HG03097 (cell line): ENCODE data around the gene HOXD8.

Experiments
- ATAC-seq: cut with Tn5 transposase; IDR thresholded peaks from one replicate; pipeline ENCODE4 v1.9.1; 2021; ENCODE audit not compliant: unreplicated experiment, low FRiP score

The HOXD8 gene

DNA sequence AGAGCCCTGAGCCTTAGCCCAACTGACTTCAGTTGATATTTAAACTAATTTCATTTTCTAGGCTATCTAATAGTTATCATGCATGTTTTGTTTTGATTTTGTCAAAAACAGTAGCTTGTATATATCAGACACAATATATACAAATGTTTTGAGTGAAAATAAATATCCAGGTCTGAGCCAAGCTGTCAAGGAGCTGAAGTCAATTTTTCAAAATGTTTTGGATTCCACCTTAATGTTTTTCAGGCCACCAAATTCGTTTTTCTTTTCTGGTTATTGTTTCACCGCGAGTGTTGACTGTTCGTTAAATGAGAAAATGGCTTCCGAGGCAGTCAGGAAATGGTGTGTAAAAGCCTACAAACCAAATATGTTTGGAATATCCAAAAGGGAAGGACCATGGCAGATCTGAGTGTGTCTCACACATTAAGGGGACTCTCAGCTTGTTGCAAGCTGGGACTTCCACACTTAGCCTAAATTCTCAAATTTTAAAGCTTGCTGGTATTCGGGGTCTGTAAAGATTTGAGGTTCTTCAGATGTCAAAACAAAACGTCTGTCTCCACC, 27.1 kb upstream of the HOXD8 start:
- no peak for ATAC-seq

- ATAC-seq, result no peak
Observed at GRCh38 chr2:176103194-176103593, 26.3 kb upstream of the HOXD8 start.

GRCh38 chr2:176103742-176104315, 25.7 kb upstream of the HOXD8 start:
- no peak for ATAC-seq

GRCh38 chr2:176104316-176105077, 25.0 kb upstream of the HOXD8 start:
- ATAC-seq, result no peak

DNA sequence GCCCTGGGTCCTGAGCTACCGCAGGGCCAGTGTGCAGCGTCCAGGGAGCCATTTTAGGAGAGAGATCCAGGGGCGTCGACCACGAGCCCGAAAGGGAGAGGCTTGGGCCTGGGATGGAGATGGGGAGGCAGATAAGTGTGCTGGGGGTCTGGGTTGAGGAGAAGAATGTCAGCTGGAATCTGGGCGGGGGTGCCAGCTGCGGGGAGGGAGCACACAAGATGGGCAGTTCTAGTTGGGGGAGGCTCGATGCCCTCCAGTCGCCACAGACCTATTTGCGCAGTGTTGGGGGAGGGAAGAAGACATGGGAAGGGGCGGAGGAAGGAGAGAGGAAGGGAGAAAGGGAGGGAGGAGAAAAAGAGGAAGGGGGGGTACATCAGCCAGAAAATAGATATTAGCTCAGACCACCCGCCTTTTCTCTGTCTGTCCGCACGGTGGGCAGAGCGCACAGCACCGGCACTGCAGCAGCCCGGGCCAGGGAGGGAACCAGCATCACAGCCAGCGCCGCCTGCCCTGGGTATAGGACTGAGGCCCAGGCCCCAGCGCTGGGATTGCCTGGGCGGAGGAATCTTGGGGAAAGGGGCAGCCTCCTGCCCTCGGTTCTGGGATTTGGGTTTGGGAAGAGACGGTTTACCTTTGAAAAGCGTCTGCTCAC, 24.3 kb upstream of the HOXD8 start:
- ATAC-seq, result no peak

DNA sequence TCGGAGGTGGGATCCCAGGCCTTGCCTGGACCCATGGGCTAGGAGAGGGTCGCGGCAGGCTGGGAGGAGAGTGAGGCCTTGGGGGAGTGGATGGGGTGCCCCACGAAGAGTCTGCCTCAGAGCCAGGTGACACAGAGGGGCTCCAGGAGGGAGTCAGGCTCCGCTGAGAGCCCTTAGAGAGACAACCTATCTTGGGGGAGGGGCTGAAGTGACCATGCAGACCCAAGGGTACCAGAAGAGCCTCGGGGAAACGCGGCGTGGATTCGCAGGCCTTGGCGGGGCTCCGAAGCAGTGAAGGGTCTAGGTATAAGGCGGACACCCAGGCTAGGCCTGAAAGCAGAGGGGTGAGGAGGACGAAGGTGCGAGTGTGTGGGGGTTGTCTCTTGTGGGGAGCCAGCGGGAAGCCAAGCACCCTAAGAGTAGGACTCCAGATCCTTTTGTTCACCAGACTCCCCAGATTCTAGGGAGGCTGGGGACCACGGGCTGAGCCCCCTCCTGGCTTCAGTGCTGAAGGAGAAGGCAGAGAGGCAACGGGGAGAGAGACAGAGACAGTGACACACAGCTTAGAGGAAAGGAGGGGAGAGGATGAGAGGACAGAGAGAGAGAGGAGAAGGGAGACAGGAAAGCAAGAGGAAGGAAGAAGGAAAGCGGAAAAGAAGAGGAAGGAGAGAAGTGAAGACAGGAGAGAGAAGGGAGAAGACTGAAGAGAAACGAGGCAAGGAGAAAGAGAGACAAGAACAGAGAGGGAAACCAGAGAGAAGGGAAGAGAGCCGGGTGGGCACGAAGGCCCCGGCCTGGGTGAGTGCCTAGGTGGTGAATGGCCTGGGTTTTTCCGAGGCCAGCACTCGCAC, 23.6 kb upstream of the HOXD8 start:
- ATAC-seq, result no peak

GRCh38 chr2:176106581-176107539, 22.6 kb upstream of the HOXD8 start, which contains the start of gene HOXD11:
HOXD11 (plus strand) TSS chr2:176107280; CDS start chr2:176107356, 76 bp downstream.
- no peak for ATAC-seq

DNA sequence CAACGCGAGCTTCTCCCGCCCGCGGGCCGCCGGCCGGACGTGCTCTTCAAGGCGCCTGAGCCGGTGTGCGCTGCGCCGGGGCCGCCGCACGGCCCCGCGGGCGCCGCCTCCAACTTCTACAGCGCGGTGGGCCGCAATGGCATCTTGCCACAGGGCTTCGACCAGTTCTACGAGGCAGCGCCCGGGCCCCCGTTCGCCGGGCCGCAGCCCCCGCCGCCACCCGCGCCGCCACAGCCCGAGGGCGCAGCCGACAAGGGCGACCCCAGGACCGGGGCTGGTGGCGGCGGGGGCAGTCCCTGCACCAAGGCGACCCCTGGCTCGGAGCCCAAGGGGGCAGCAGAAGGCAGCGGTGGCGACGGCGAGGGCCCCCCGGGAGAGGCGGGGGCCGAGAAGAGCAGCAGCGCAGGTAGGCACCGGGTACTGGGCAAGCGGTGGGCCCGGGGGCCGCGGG, 21.7 kb upstream of the HOXD8 start:
- no peak for ATAC-seq

- ATAC-seq, result no peak
Observed at GRCh38 chr2:176109192-176109901, 20.2 kb upstream of the HOXD8 start.

DNA sequence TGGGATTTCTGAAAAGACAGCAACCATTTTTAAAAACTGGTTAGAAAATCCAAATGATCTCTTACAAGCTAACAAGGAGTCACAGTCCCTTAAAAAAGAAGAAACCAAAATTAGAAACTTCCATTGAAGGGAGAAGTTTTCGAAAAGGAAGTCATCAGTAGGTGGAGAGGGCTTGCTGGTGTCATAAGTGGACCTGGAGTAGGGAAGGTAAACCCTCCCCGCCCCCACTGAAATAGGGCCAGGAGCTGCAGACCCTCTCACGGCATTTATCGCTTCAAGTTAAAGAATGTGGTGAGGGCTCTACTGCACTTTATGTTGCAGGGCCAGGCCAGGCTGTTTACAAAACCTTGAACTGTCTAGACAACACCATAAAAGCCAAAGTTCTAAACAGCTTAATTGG, 19.6 kb upstream of the HOXD8 start:
- no peak for ATAC-seq

DNA sequence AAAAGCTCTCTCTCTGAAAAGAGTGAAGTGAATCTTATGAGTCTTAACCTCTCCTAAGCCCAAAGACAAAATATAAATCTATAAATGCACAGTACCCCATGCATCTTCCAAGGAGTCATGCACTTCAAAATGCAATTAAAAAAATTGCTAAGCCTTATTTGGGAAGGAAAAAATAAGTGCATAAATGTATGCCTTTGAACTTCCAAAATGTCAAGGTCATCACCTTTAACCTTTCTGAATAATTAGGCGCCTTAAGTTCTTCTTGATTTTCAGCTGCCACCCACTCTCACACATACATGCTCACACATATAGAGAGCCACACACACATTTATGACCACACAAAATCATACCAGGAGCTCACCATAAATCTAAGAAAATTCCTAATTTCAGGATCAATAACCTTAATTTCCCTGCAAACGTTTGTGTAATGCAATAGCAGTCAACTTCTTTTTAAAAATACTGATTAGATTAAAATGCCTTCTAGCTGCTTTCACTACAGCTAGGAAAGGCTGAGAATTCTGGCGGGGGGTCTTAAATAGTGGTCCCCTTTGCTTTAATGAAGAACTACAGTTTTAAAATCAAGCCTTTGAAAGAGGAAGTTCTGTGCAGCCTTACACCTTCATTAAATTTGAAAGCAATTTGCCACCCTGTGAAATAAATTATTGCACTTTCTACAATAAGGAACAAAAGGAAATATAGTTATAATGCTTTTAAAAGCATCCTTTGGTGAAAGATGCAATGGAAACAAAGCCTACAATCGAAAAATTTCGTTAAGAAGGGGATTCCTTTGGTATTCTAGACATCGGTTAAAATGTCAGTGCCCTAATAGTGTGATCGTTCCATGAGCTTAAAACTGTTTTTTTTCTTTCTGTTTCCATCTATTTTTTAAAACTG, 18.8 kb upstream of the HOXD8 start:
- no peak for ATAC-seq

GRCh38 chr2:176111309-176111663, 18.2 kb upstream of the HOXD8 start:
- ATAC-seq, result no peak

GRCh38 chr2:176111846-176112374, 17.6 kb upstream of the HOXD8 start:
- no peak for ATAC-seq

DNA sequence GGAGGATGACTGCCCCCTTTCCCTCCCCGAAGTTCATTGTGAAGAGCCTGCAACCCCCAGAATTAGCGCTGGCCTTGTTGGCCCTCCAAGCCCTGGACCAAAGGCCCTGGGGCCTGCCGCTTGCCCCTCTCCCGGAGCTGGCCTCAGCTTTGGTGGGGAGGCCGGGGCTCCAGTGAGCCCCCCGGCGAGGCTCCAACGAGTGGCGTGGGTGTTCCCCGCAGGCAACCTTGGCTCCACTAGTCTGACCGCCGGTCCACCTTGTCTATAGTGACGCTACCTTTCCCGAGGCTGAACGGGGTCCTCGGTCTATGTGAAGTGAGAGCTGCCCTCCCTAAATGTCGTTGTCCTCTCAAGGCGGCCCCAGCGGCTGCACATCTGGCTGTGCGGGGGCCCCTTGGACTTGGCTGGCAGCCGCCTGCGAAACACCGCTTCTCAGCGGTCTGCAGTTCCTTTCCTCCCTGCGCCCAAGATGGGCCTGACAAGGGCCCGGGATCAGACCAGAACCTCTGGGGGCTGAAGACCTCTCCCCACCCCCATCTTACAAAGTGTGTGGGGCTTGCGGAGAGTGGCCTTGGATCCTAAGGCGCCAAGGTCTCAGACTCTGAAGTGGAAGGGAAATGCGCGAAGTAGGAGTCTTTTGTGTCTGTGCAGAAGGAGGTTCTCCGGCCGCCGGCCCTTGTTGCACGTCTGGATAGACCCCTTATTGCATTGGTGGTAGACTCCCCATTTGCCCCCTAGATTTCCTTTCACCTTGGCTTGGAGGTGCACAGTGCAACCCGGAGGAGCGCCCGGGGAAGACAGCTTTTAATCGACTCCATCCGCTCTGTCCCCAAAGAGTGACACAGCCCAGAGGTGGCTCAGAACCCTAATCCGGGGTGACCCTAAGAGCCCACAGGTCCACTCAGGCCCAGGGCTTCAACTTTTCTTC, 16.9 kb upstream of the HOXD8 start:
- no peak for ATAC-seq

- no peak for ATAC-seq
Observed at GRCh38 chr2:176114120-176114929, 15.2 kb upstream of the HOXD8 start.
